Stimulated activated memory B cell treated with anti-CD40 and anti-IgM and Interleukin-4, amounts not matched to agents 10 μg/mL and 1 μg/mL and 100 μg/mL, for 72 hours (primary cell): Measurements from ENCODE around the gene CXCL10.
A peak's percentile ranks its signal among the peaks of the same experiment; 100 is the strongest.
"Not testable (repeated sequence)": the region's sequence is repeated elsewhere in the genome, so short reads cannot be mapped to it uniquely, and the experiment has no call there.

Experiments
- ATAC-seq: fragments of 150-1000 bp; cut with Tn5 transposase; 2 replicates; pipeline ENCODE4 v1.10.0; 2021
- H3K27ac Mint-ChIP-seq: one replicate; pipeline ENCODE4 v1.8.0; 2022; ENCODE audit warnings: mild to moderate bottlenecking, mixed read lengths
- H3K27me3 Mint-ChIP-seq: one replicate; pipeline ENCODE4 v1.8.0; 2022; ENCODE audit warnings: mixed read lengths
- H3K36me3 Mint-ChIP-seq: one replicate; pipeline ENCODE4 v1.8.0; 2022; ENCODE audit warnings: mixed read lengths
- H3K4me1 Mint-ChIP-seq: one replicate; pipeline ENCODE4 v1.8.0; 2022; ENCODE audit warnings: mixed read lengths
- H3K4me3 Mint-ChIP-seq: one replicate; pipeline ENCODE4 v1.8.0; 2022; ENCODE audit warnings: mild to moderate bottlenecking, moderate library complexity, mixed read lengths
- H3K9me3 Mint-ChIP-seq: one replicate; pipeline ENCODE4 v1.8.0; 2022; ENCODE audit warnings: mixed read lengths

Gene CXCL10

GRCh38 chr4:76023389-76023788, at the start of gene CXCL10:
CXCL10 (minus strand) TSS chr4:76023497; CDS start chr4:76023431, 66 bp downstream.
- H3K27me3 Mint-ChIP-seq: no peaks in the 10 kb centered on the region
- no peaks in the 10 kb centered on the region for H3K36me3 Mint-ChIP-seq
- peaks cover 36% of the 10 kb centered on the region for H3K4me1 Mint-ChIP-seq
- no peak within 1 kb of the TSS for H3K4me3 Mint-ChIP-seq
- H3K9me3 Mint-ChIP-seq: no peaks in the 10 kb centered on the region
- peak within 1 kb of the TSS; percentile 63 for H3K27ac Mint-ChIP-seq
- ATAC-seq: no peak

- ATAC-seq: no peak
- Mint-ChIP-seq H3K27ac (no peak overlapping the region), H3K36me3 (no peaks in the 10 kb centered on the region), H3K27me3 (no peaks in the 10 kb centered on the region), H3K9me3 (no peaks in the 10 kb centered on the region), H3K4me1 (no peaks in the 10 kb centered on the region), H3K4me3 (no peak overlapping the region)
These were observed 49.5 kb upstream of the CXCL10 start for GRCh38 chr4:76072760-76073159.

GRCh38 chr4:76067652-76068286, 44.5 kb upstream of the CXCL10 start:
- peaks cover 4% of the 10 kb centered on the region for H3K4me1 Mint-ChIP-seq

GRCh38 chr4:76066546-76066945, 43.2 kb upstream of the CXCL10 start:
- H3K27me3 Mint-ChIP-seq: no peaks in the 10 kb centered on the region
- H3K36me3 Mint-ChIP-seq: no peaks in the 10 kb centered on the region
- no peak overlapping the region for H3K4me3 Mint-ChIP-seq
- H3K9me3 Mint-ChIP-seq: no peaks in the 10 kb centered on the region
- H3K4me1 Mint-ChIP-seq: peaks cover 16% of the 10 kb centered on the region
- ATAC-seq: no peak
- no peak overlapping the region for H3K27ac Mint-ChIP-seq

More at GRCh38 chr4:76067652-76068286, 44.5 kb upstream of the CXCL10 start:
- H3K9me3 Mint-ChIP-seq: no peaks in the 10 kb centered on the region
- no peaks in the 10 kb centered on the region for H3K36me3 Mint-ChIP-seq
- no peaks in the 10 kb centered on the region for H3K27me3 Mint-ChIP-seq
- H3K4me3 Mint-ChIP-seq: no peak overlapping the region
- H3K27ac Mint-ChIP-seq: no peak overlapping the region
- peak; percentile 82 for ATAC-seq

- peaks cover 51% of the 10 kb centered on the region for H3K4me1 Mint-ChIP-seq
- ATAC-seq: peak; percentile 92
- no peaks in the 10 kb centered on the region for H3K27me3 Mint-ChIP-seq
- no peaks in the 10 kb centered on the region for H3K36me3 Mint-ChIP-seq
- no peak overlapping the region for H3K4me3 Mint-ChIP-seq
- peak overlapping the region; percentile 11 for H3K27ac Mint-ChIP-seq
- H3K9me3 Mint-ChIP-seq: no peaks in the 10 kb centered on the region
These were observed 38.7 kb upstream of the CXCL10 start for GRCh38 chr4:76061982-76062381.

- ATAC-seq: no peak
- no peaks in the 10 kb centered on the region for H3K36me3 Mint-ChIP-seq
- peak overlapping the region; percentile 11 for H3K27ac Mint-ChIP-seq
- no peak overlapping the region for H3K4me3 Mint-ChIP-seq
- H3K9me3 Mint-ChIP-seq: no peaks in the 10 kb centered on the region
- H3K4me1 Mint-ChIP-seq: peaks cover 52% of the 10 kb centered on the region
- no peaks in the 10 kb centered on the region for H3K27me3 Mint-ChIP-seq
These were observed 38.1 kb upstream of the CXCL10 start for GRCh38 chr4:76061421-76061820.

- H3K4me3 Mint-ChIP-seq: no peak overlapping the region
These were observed 37.2 kb upstream of the CXCL10 start for GRCh38 chr4:76060506-76060905.

GRCh38 chr4:76059750-76060149, 36.5 kb upstream of the CXCL10 start:
- Mint-ChIP-seq H3K9me3 (no peaks in the 10 kb centered on the region), H3K4me1 (peaks cover 68% of the 10 kb centered on the region), H3K27ac (no peak overlapping the region), H3K4me3 (no peak overlapping the region), H3K27me3 (no peaks in the 10 kb centered on the region), H3K36me3 (no peaks in the 10 kb centered on the region)
- no peak for ATAC-seq

More at GRCh38 chr4:76060506-76060905, 37.2 kb upstream of the CXCL10 start:
- ATAC-seq: no peak
- no peak overlapping the region for H3K27ac Mint-ChIP-seq
- H3K36me3 Mint-ChIP-seq: no peaks in the 10 kb centered on the region
- H3K4me1 Mint-ChIP-seq: peaks cover 61% of the 10 kb centered on the region
- H3K27me3 Mint-ChIP-seq: no peaks in the 10 kb centered on the region
- H3K9me3 Mint-ChIP-seq: no peaks in the 10 kb centered on the region

GRCh38 chr4:76058888-76059426, 35.7 kb upstream of the CXCL10 start:
- Mint-ChIP-seq H3K4me3 (no peak overlapping the region), H3K9me3 (no peaks in the 10 kb centered on the region), H3K4me1 (peaks cover 72% of the 10 kb centered on the region), H3K27ac (peak overlapping the region; percentile 13), H3K36me3 (no peaks in the 10 kb centered on the region), H3K27me3 (no peaks in the 10 kb centered on the region)
- no peak for ATAC-seq

GRCh38 chr4:76058302-76058701, 35.0 kb upstream of the CXCL10 start:
- Mint-ChIP-seq H3K36me3 (no peaks in the 10 kb centered on the region), H3K9me3 (no peaks in the 10 kb centered on the region), H3K27ac (peak overlapping the region; percentile 13), H3K4me3 (no peak overlapping the region), H3K4me1 (peaks cover 75% of the 10 kb centered on the region), H3K27me3 (no peaks in the 10 kb centered on the region)
- ATAC-seq: peak; percentile 50

GRCh38 chr4:76055421-76055820, 32.1 kb upstream of the CXCL10 start:
- H3K4me1 Mint-ChIP-seq: peaks cover 48% of the 10 kb centered on the region
- H3K27me3 Mint-ChIP-seq: no peaks in the 10 kb centered on the region

GRCh38 chr4:76055016-76055415, 31.7 kb upstream of the CXCL10 start:
- peak; percentile 99 for ATAC-seq
- H3K36me3 Mint-ChIP-seq: no peaks in the 10 kb centered on the region
- peak overlapping the region; percentile 72 for H3K27ac Mint-ChIP-seq
- no peaks in the 10 kb centered on the region for H3K9me3 Mint-ChIP-seq
- H3K27me3 Mint-ChIP-seq: no peaks in the 10 kb centered on the region
- peak overlapping the region; percentile 19 for H3K4me3 Mint-ChIP-seq
- H3K4me1 Mint-ChIP-seq: peaks cover 44% of the 10 kb centered on the region

More at GRCh38 chr4:76055421-76055820, 32.1 kb upstream of the CXCL10 start:
- H3K4me3 Mint-ChIP-seq: no peak overlapping the region
- H3K36me3 Mint-ChIP-seq: no peaks in the 10 kb centered on the region
- H3K27ac Mint-ChIP-seq: peak overlapping the region; percentile 72
- no peak for ATAC-seq
- no peaks in the 10 kb centered on the region for H3K9me3 Mint-ChIP-seq

- ATAC-seq: no peak
- Mint-ChIP-seq H3K27me3 (no peaks in the 10 kb centered on the region), H3K36me3 (no peaks in the 10 kb centered on the region), H3K4me3 (no peak overlapping the region), H3K27ac (peak overlapping the region; percentile 49), H3K9me3 (no peaks in the 10 kb centered on the region), H3K4me1 (peaks cover 33% of the 10 kb centered on the region)
These were observed 30.4 kb upstream of the CXCL10 start for GRCh38 chr4:76053730-76054129.

- not testable (repeated sequence) for H3K27me3 Mint-ChIP-seq, H3K4me3 Mint-ChIP-seq, H3K9me3 Mint-ChIP-seq, H3K36me3 Mint-ChIP-seq, ATAC-seq, H3K27ac Mint-ChIP-seq
- peaks cover 15% of the 10 kb centered on the region for H3K4me1 Mint-ChIP-seq
These were observed 27.3 kb upstream of the CXCL10 start for GRCh38 chr4:76050560-76051050.

- H3K27me3 Mint-ChIP-seq, H3K4me1 Mint-ChIP-seq, H3K9me3 Mint-ChIP-seq, H3K4me3 Mint-ChIP-seq, H3K36me3 Mint-ChIP-seq, ATAC-seq, H3K27ac Mint-ChIP-seq: not testable (repeated sequence)
These were observed 26.6 kb upstream of the CXCL10 start for GRCh38 chr4:76049860-76050416.

GRCh38 chr4:76044686-76045085, 21.4 kb upstream of the CXCL10 start:
- ATAC-seq, H3K36me3 Mint-ChIP-seq, H3K4me3 Mint-ChIP-seq, H3K9me3 Mint-ChIP-seq, H3K4me1 Mint-ChIP-seq, H3K27me3 Mint-ChIP-seq, H3K27ac Mint-ChIP-seq: not testable (repeated sequence)
